Measurements from ENCODE around the gene LRIT2.

Gene LRIT2

GRCh38 chr10:84196941-84197340 lies 28.4 kb downstream of the LRIT2 start:
- H3K9me2 ChIP-seq (replicated peaks; ENCODE audit: low read depth, low read length), result no peaks in the 10 kb centered on the region
- H3K4me2 ChIP-seq (ENCODE audit: low read depth, low read length, poor library complexity, severe bottlenecking), result no peak overlapping the region
- H3K27me3 ChIP-seq (ENCODE audit: insufficient read depth, low read length, poor library complexity, severe bottlenecking), result no peaks in the 10 kb centered on the region
- no peak overlapping the region for H2AFZ ChIP-seq (ENCODE audit: low read length)
- no peaks in the 10 kb centered on the region for H4K20me1 ChIP-seq (ENCODE audit: insufficient read depth, low read length, poor library complexity, severe bottlenecking)
- no peak overlapping the region for H3K4me3 ChIP-seq (ENCODE audit: low read length, poor library complexity, severe bottlenecking)
- H3K9me3 ChIP-seq (ENCODE audit: insufficient read depth, low read depth, low read length), result no peaks in the 10 kb centered on the region
- TF ChIP-seq EZH2phosphoT487 (IDR thresholded peaks at IDR 0.05; ENCODE audit: borderline replicate concordance) (no peak), CTCF (conservative IDR thresholded peaks at IDR 0.05; ENCODE audit: low read length) (no peak)
- H3K9ac ChIP-seq (ENCODE audit: low read depth, low read length, poor library complexity, severe bottlenecking), result no peak overlapping the region
- H3F3A ChIP-seq (ENCODE audit: low read depth), result no peaks in the 10 kb centered on the region
- no peaks in the 10 kb centered on the region for H3K36me3 ChIP-seq (ENCODE audit: insufficient read depth, low read length)
- no peaks in the 10 kb centered on the region for H3K79me2 ChIP-seq (ENCODE audit: insufficient read depth, low read length)
- no peaks in the 10 kb centered on the region for H3K4me1 ChIP-seq (ENCODE audit: insufficient read depth, low read length, poor library complexity, severe bottlenecking)

- Histone ChIP-seq H3K4me2 (ENCODE audit: low read depth, low read length, poor library complexity, severe bottlenecking) (no peak overlapping the region), H4K20me1 (ENCODE audit: insufficient read depth, low read length, poor library complexity, severe bottlenecking) (no peaks in the 10 kb centered on the region), H3K79me2 (ENCODE audit: insufficient read depth, low read length) (no peaks in the 10 kb centered on the region), H3F3A (ENCODE audit: low read depth) (no peaks in the 10 kb centered on the region), H2AFZ (ENCODE audit: low read length) (no peak overlapping the region), H3K4me3 (ENCODE audit: low read length, poor library complexity, severe bottlenecking) (no peak overlapping the region), H3K9me3 (ENCODE audit: insufficient read depth, low read depth, low read length) (no peaks in the 10 kb centered on the region), H3K36me3 (ENCODE audit: insufficient read depth, low read length) (no peaks in the 10 kb centered on the region), H3K9ac (ENCODE audit: low read depth, low read length, poor library complexity, severe bottlenecking) (no peak overlapping the region), H3K4me1 (ENCODE audit: insufficient read depth, low read length, poor library complexity, severe bottlenecking) (peaks cover 2% of the 10 kb centered on the region), H3K9me2 (replicated peaks; ENCODE audit: low read depth, low read length) (no peaks in the 10 kb centered on the region), H3K27me3 (ENCODE audit: insufficient read depth, low read length, poor library complexity, severe bottlenecking) (no peaks in the 10 kb centered on the region)
- no peak for TF ChIP-seq CTCF (conservative IDR thresholded peaks at IDR 0.05; ENCODE audit: low read length)
- TF ChIP-seq EZH2phosphoT487 (IDR thresholded peaks at IDR 0.05; ENCODE audit: borderline replicate concordance), result no peak
Observed at GRCh38 chr10:84196083-84196482, 29.3 kb downstream of the LRIT2 start.

- Histone ChIP-seq H3K4me2 (ENCODE audit: low read depth, low read length, poor library complexity, severe bottlenecking) (peak overlapping the region; percentile 9), H3K27me3 (ENCODE audit: insufficient read depth, low read length, poor library complexity, severe bottlenecking) (no peaks in the 10 kb centered on the region), H3F3A (ENCODE audit: low read depth) (no peaks in the 10 kb centered on the region), H3K36me3 (ENCODE audit: insufficient read depth, low read length) (no peaks in the 10 kb centered on the region), H2AFZ (ENCODE audit: low read length) (no peak overlapping the region), H3K9me2 (replicated peaks; ENCODE audit: low read depth, low read length) (no peaks in the 10 kb centered on the region), H3K4me1 (ENCODE audit: insufficient read depth, low read length, poor library complexity, severe bottlenecking) (peaks cover 6% of the 10 kb centered on the region), H4K20me1 (ENCODE audit: insufficient read depth, low read length, poor library complexity, severe bottlenecking) (no peaks in the 10 kb centered on the region), H3K9me3 (ENCODE audit: insufficient read depth, low read depth, low read length) (no peaks in the 10 kb centered on the region), H3K79me2 (ENCODE audit: insufficient read depth, low read length) (no peaks in the 10 kb centered on the region), H3K4me3 (ENCODE audit: low read length, poor library complexity, severe bottlenecking) (no peak overlapping the region), H3K9ac (ENCODE audit: low read depth, low read length, poor library complexity, severe bottlenecking) (no peak overlapping the region)
- no peak for TF ChIP-seq CTCF (conservative IDR thresholded peaks at IDR 0.05; ENCODE audit: low read length)
- no peak for TF ChIP-seq EZH2phosphoT487 (IDR thresholded peaks at IDR 0.05; ENCODE audit: borderline replicate concordance)
Observed at GRCh38 chr10:84195044-84195830, 30.1 kb downstream of the LRIT2 start.

Measured in Loucy (cell line).